K562 (cell line): ENCODE data around the gene IZUMO4. TPM values are rescaled to one million over a fixed set of nuclear protein-coding genes. Genes with fewer than 3 reads are reported as not detected.
A peak's percentile ranks its signal among the peaks of the same experiment; 100 is the strongest.

Source experiments
- CTBP1 ChIP-seq: fragments of 450-650 bp; IDR thresholded peaks from 2 replicates; pipeline ENCODE4 v1.6.1; 2016; ENCODE audit warnings: borderline replicate concordance
- E2F3 ChIP-seq: fragments of 250-450 bp; sonication (Bioruptor Pico); IDR thresholded peaks from 2 replicates; pipeline ENCODE4 v1.4.0; 2020; ENCODE audit warnings: mild to moderate bottlenecking
- EWSR1 ChIP-seq: fragments of 450-650 bp; IDR thresholded peaks from 2 replicates; pipeline ENCODE4 v1.6.1; 2018; ENCODE audit warnings: borderline replicate concordance, mild to moderate bottlenecking, low read depth, moderate library complexity; ENCODE audit not compliant: partially characterized antibody
- HNRNPK ChIP-seq: fragments of 200-400 bp; formaldehyde crosslinking; IDR thresholded peaks from one replicate; pipeline ENCODE4 v1.6.1; 2018; ENCODE audit warnings: mild to moderate bottlenecking, low read depth, low read length; ENCODE audit not compliant: poor library complexity, severe bottlenecking
- PML ChIP-seq: IDR thresholded peaks from 2 replicates; pipeline ENCODE4 v1.6.1; 2012; ENCODE audit warnings: low read length, inconsistent platforms
- POLR2B ChIP-seq: fragments of 450-650 bp; IDR thresholded peaks from 2 replicates; pipeline ENCODE4 v1.6.1; 2018; ENCODE audit warnings: low read depth; ENCODE audit not compliant: partially characterized antibody
- ZNF282 ChIP-seq: sonication (generic); formaldehyde crosslinking; IDR thresholded peaks from 2 replicates; pipeline ENCODE4 v1.8.1; 2023; ENCODE audit warnings: missing genetic modification reagents
- polyA plus RNA-seq, 8 experiments: library from polyadenylated mRNA; depleted of rRNA in 4 of 8; stranded (reverse) in 5 of 8; unstranded in 3 of 8; fragments of >200 nt; fragmentation: Nextera tagmentation in 2 of 8; fragmentation: Illumina TruSeq in 1 of 8; extraction: Ambion mirVana in 2 of 8; extraction: Trizol in 1 of 8; gene quantifications; 2 replicates each; pipeline versions ENCODE4 v1.2.1 to v1.2.3, GENCODE V29; 2011 to 2014; ENCODE audit warnings: inconsistent platforms in 1 of 8, missing spikeins in 1 of 8
- total RNA-seq, 7 experiments: library from RNA; depleted of rRNA in 6 of 7; stranded (reverse); fragments of >200 nt in 6 of 7; fragmentation: Illumina TruSeq in 2 of 7; extraction: Trizol in 2 of 7; gene quantifications; 2 replicates each; pipeline versions ENCODE4 v1.2.1 to v1.2.3, GENCODE V29; 2011 to 2021; ENCODE audit warnings: low replicate concordance in 1 of 7
- TF ChIP-seq, protein P1 (sequence below): IDR thresholded peaks from 2 replicates; pipeline ENCODE4 v1.6.1; 2011; ENCODE audit warnings: borderline replicate concordance, low read depth, mild to moderate bottlenecking, moderate library complexity, low read length; ENCODE audit not compliant: insufficient read depth, poor library complexity, severe bottlenecking
- TF ChIP-seq, protein P2 (sequence below): fragments of 250-450 bp; sonication (Bioruptor Pico); IDR thresholded peaks from 2 replicates; pipeline ENCODE4 v1.4.0; 2020; ENCODE audit warnings: borderline replicate concordance
- TF ChIP-seq, protein P3 (sequence below): fragments of 200-400 bp; formaldehyde crosslinking; IDR thresholded peaks from 2 replicates; pipeline ENCODE4 v1.6.1; 2017; ENCODE audit warnings: mild to moderate bottlenecking, low read depth, low read length, moderate library complexity
- TF ChIP-seq, protein P4 (sequence below): IDR thresholded peaks from 3 replicates; pipeline ENCODE4 v1.6.1; 2011; ENCODE audit warnings: borderline replicate concordance, mild to moderate bottlenecking, moderate library complexity; ENCODE audit not compliant: insufficient read length; ENCODE audit errors: extremely low read depth
- TF ChIP-seq, protein P5 (sequence below): fragments of 250-450 bp; sonication (Bioruptor Pico); IDR thresholded peaks from 2 replicates; pipeline ENCODE4 v1.4.0; 2020; ENCODE audit warnings: mild to moderate bottlenecking, moderate library complexity

Gene IZUMO4
- total and polyA plus RNA-seq, 9 of the 15 experiments (the other 6 are each of a cell fraction or from before 2014, with no cell fraction given) = 0.07 to 3.9 (median 1.2) TPM

DNA sequence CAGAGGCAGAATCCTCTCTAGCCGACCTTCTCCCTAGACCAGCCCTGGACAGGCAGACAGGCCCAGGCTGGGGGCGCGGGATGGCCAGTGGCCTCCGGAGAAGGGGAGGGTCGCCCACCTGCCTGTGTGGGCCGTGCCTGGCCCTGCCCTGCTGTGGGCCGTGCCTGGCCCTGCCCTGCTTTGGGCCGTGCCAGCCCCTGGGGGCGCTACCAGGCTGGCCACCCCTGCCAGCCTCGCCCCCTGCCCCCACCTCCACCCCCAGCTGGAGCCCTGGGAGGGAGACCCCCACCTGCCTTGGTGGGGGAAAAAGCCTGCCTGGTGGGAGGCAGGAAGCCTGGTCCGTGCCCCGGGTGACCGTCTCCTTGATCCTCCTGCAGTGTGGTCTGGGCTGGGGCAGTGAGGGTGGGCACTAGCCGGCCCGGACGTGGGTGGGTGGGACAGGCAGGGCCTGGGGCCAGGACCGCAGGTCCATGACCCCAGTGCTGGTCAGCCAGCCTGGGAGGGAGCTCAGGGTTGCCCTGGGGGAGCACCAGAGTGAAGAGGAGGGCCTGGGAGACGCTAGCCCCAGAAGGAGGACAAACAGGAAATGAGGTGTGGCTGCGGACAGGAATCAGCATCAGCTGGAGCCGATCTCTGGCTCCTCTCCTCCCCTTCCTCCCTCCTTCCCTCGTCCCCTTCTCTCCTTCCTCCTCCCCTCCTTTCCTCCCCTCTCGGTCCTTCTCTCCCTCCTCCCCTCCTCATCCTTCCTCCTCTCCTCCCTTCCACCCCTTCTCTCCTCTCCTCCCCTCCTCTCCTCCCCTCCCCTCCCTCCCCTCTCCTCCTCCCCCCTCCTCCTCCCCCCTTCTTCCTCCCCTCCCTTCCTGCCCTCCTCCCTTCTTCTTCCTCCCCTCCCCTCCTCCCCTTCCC is 40.5 kb upstream of the IZUMO4 start (continued):
- TF ChIP-seq, protein P1, sequence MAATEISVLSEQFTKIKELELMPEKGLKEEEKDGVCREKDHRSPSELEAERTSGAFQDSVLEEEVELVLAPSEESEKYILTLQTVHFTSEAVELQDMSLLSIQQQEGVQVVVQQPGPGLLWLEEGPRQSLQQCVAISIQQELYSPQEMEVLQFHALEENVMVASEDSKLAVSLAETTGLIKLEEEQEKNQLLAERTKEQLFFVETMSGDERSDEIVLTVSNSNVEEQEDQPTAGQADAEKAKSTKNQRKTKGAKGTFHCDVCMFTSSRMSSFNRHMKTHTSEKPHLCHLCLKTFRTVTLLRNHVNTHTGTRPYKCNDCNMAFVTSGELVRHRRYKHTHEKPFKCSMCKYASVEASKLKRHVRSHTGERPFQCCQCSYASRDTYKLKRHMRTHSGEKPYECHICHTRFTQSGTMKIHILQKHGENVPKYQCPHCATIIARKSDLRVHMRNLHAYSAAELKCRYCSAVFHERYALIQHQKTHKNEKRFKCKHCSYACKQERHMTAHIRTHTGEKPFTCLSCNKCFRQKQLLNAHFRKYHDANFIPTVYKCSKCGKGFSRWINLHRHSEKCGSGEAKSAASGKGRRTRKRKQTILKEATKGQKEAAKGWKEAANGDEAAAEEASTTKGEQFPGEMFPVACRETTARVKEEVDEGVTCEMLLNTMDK = no peak
- TF ChIP-seq, protein P2, sequence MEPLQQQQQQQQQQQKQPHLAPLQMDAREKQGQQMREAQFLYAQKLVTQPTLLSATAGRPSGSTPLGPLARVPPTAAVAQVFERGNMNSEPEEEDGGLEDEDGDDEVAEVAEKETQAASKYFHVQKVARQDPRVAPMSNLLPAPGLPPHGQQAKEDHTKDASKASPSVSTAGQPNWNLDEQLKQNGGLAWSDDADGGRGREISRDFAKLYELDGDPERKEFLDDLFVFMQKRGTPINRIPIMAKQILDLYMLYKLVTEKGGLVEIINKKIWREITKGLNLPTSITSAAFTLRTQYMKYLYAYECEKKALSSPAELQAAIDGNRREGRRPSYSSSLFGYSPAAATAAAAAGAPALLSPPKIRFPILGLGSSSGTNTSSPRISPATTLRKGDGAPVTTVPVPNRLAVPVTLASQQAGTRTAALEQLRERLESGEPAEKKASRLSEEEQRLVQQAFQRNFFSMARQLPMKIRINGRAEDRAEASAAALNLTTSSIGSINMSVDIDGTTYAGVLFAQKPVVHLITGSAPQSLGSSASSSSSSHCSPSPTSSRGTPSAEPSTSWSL (CRISPR knock-in tag) = no peak
- peak; percentile 54; the same call in 1 of the 2 replicates for TF ChIP-seq CTBP1
- no peak; the same call in 1 of the 2 replicates for TF ChIP-seq PML
- peak; percentile 73 for TF ChIP-seq POLR2B
- TF ChIP-seq, protein P3, sequence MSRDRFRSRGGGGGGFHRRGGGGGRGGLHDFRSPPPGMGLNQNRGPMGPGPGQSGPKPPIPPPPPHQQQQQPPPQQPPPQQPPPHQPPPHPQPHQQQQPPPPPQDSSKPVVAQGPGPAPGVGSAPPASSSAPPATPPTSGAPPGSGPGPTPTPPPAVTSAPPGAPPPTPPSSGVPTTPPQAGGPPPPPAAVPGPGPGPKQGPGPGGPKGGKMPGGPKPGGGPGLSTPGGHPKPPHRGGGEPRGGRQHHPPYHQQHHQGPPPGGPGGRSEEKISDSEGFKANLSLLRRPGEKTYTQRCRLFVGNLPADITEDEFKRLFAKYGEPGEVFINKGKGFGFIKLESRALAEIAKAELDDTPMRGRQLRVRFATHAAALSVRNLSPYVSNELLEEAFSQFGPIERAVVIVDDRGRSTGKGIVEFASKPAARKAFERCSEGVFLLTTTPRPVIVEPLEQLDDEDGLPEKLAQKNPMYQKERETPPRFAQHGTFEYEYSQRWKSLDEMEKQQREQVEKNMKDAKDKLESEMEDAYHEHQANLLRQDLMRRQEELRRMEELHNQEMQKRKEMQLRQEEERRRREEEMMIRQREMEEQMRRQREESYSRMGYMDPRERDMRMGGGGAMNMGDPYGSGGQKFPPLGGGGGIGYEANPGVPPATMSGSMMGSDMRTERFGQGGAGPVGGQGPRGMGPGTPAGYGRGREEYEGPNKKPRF = no peak
- TF ChIP-seq HNRNPK = peak; percentile 80
- TF ChIP-seq, protein P4, sequence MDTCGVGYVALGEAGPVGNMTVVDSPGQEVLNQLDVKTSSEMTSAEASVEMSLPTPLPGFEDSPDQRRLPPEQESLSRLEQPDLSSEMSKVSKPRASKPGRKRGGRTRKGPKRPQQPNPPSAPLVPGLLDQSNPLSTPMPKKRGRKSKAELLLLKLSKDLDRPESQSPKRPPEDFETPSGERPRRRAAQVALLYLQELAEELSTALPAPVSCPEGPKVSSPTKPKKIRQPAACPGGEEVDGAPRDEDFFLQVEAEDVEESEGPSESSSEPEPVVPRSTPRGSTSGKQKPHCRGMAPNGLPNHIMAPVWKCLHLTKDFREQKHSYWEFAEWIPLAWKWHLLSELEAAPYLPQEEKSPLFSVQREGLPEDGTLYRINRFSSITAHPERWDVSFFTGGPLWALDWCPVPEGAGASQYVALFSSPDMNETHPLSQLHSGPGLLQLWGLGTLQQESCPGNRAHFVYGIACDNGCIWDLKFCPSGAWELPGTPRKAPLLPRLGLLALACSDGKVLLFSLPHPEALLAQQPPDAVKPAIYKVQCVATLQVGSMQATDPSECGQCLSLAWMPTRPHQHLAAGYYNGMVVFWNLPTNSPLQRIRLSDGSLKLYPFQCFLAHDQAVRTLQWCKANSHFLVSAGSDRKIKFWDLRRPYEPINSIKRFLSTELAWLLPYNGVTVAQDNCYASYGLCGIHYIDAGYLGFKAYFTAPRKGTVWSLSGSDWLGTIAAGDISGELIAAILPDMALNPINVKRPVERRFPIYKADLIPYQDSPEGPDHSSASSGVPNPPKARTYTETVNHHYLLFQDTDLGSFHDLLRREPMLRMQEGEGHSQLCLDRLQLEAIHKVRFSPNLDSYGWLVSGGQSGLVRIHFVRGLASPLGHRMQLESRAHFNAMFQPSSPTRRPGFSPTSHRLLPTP = no peak
- no peak for TF ChIP-seq ZNF282 (CRISPR knock-in tag)
- TF ChIP-seq E2F3 (CRISPR knock-in tag) = no peak
- TF ChIP-seq EWSR1 = no peak
- TF ChIP-seq, protein P5, sequence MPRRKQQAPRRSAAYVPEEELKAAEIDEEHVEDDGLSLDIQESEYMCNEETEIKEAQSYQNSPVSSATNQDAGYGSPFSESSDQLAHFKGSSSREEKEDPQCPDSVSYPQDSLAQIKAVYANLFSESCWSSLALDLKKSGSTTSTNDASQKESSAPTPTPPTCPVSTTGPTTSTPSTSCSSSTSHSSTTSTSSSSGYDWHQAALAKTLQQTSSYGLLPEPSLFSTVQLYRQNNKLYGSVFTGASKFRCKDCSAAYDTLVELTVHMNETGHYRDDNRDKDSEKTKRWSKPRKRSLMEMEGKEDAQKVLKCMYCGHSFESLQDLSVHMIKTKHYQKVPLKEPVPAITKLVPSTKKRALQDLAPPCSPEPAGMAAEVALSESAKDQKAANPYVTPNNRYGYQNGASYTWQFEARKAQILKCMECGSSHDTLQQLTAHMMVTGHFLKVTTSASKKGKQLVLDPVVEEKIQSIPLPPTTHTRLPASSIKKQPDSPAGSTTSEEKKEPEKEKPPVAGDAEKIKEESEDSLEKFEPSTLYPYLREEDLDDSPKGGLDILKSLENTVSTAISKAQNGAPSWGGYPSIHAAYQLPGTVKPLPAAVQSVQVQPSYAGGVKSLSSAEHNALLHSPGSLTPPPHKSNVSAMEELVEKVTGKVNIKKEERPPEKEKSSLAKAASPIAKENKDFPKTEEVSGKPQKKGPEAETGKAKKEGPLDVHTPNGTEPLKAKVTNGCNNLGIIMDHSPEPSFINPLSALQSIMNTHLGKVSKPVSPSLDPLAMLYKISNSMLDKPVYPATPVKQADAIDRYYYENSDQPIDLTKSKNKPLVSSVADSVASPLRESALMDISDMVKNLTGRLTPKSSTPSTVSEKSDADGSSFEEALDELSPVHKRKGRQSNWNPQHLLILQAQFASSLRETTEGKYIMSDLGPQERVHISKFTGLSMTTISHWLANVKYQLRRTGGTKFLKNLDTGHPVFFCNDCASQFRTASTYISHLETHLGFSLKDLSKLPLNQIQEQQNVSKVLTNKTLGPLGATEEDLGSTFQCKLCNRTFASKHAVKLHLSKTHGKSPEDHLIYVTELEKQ = no peak
